Prostate gland (tissue), 2 donors: ENCODE results near the gene KIF2A. TPM values are rescaled to one million over a fixed set of nuclear protein-coding genes. Genes with fewer than 3 reads are reported as not detected.

Experiments used
- DNase-seq: peaks from one replicate; pipeline ENCODE4 v3.0.0-alpha.2; 2019; ENCODE audit warnings: low spot score
- H3K27ac ChIP-seq, 2 donors: fragments of 200-600 bp; sonication (generic); 2 replicates each; pipeline ENCODE4 v1.5.1; 2017 to 2019
- H3K27me3 ChIP-seq: fragments of 200-600 bp; sonication (generic); replicated peaks from 2 replicates; pipeline ENCODE4 v1.5.1; 2019; ENCODE audit not compliant: insufficient read depth
- H3K36me3 ChIP-seq, 2 donors: fragments of 200-600 bp; sonication (generic); 1 replicate in 1 of 2; 2 replicates in 1 of 2; pipeline versions ENCODE4 v1.5.1 to v1.8.1; 2017 to 2019
- H3K4me1 ChIP-seq: fragments of 200-600 bp; sonication (generic); replicated peaks from 2 replicates; pipeline ENCODE4 v1.5.1; 2019
- H3K4me3 ChIP-seq, 2 donors: fragments of 200-600 bp; sonication (generic); 2 replicates each; pipeline ENCODE4 v1.5.1; 2017 to 2019
- H3K9me3 ChIP-seq: fragments of 200-600 bp; sonication (generic); 2 replicates; pipeline ENCODE4 v1.5.1; 2017
- CTCF ChIP-seq, 4 experiments: fragments of 200-600 bp in 2 of 4; fragments of 450-650 bp in 2 of 4; sonication (generic) in 2 of 4; IDR thresholded peaks; 1 replicate in 3 of 4; 2 replicates in 1 of 4; pipeline ENCODE4 v1.5.1; 2016 to 2019; ENCODE audit warnings: antibody characterized with exemption in 4 of 4, mild to moderate bottlenecking in 2 of 4, moderate library complexity in 2 of 4
- POLR2A ChIP-seq: fragments of 450-650 bp; IDR thresholded peaks from one replicate; pipeline ENCODE4 v1.6.1; 2016; ENCODE audit warnings: antibody characterized with exemption, mild to moderate bottlenecking
- POLR2AphosphoS5 ChIP-seq: sonication (generic); formaldehyde crosslinking; IDR thresholded peaks from one replicate; pipeline ENCODE4 v1.6.1; 2017; ENCODE audit warnings: antibody characterized with exemption
- WGBS: methylation state at CpG from one replicate; pipeline ENCODE4 v1.1.5; 2018; 5-methylcytosine and 5-hydroxymethylcytosine counted together
- intact Hi-C: fragments of 100-400 bp; cut with DNase I; formaldehyde crosslinking; loops from one replicate; pipeline ENCODE4 v1.14.2; 2022
- total RNA-seq, 2 donors: library from RNA; depleted of rRNA; stranded (reverse); fragments of >200 nt; gene quantifications; one replicate each; pipeline ENCODE4 v1.1.0, GENCODE V29; 2016

KIF2A gene
- total RNA-seq: 10 to 100 TPM; 20.3 to 43.4 TPM

DNA sequence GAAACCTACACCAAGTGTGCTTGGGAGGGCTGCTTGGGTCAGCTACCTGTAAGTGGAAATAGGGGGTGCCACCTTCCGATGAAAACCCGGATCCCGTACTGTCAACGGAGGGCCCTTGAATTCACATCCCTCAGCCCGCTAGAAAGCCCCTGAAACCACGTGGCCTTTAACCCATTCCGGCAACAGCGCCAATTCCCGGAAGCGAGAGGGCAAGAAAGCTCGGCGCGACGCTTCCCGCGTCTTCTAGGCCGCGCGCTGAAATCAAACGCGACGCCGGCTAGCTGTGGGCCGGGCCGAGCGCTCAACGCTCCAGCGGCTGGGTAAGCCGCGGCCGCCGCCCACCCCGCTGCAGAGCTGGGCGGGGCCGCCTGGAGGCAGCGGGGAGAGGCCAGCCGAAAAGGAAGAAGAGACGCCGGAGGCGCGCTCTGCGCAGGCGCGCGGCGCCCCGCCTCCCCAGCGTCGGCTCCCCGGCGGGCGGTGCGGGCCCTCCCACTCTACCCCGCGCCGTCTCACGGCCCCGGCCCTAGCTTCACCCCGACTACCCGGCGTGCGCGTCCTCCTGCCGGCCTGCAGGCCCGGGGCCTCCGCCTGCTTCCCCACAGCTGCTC, at the start of gene KIF2A:
TSS of gene KIF2A (plus strand) at position 492 of the 608 bp plus-strand sequence. CDS start 267 bp downstream, outside the sequence.
- no peaks in the 10 kb centered on the region for H3K4me1 ChIP-seq
- intact Hi-C loops: loop anchor here (5.0 kb wide), 1 partner anchor 46 kb away; no protein-coding TSS in a partner anchor
- under 1% methylated on average over 57 of the region's 66 CpGs for WGBS
- H3K9me3 ChIP-seq: no peaks in the 10 kb centered on the region
- TF ChIP-seq POLR2AphosphoS5 (peak; percentile 46), CTCF (IDR thresholded peaks at IDR 0.05) (peak in 3 of 4 experiments; percentile 21 to 58 (median 48)), POLR2A (peak; percentile 69)
- DNase-seq: peak; percentile 86
- no peaks in the 10 kb centered on the region for H3K27me3 ChIP-seq
- no peaks in the 10 kb centered on the region for H3K36me3 ChIP-seq
- peak within 1 kb of the TSS; percentile 59 to 76 for H3K4me3 ChIP-seq
- peak within 1 kb of the TSS; percentile 91 for H3K27ac ChIP-seq

GRCh38 chr5:62257020-62257367, 49.0 kb upstream of the KIF2A start:
- DNase-seq: no peak
- Histone ChIP-seq H3K36me3 (no peaks in the 10 kb centered on the region), H3K9me3 (no peaks in the 10 kb centered on the region), H3K4me1 (no peaks in the 10 kb centered on the region), H3K27ac (no peak overlapping the region), H3K27me3 (no peaks in the 10 kb centered on the region), H3K4me3 (no peak overlapping the region)
- no peak for TF ChIP-seq POLR2AphosphoS5
- intact Hi-C loops: no loop called here

- Histone ChIP-seq H3K4me3 (no peak overlapping the region), H3K4me1 (no peaks in the 10 kb centered on the region), H3K36me3 (no peaks in the 10 kb centered on the region), H3K27me3 (no peaks in the 10 kb centered on the region), H3K9me3 (no peaks in the 10 kb centered on the region), H3K27ac (no peak overlapping the region)
- intact Hi-C loops: no loop called here
- no peak for DNase-seq
- TF ChIP-seq CTCF (IDR thresholded peaks at IDR 0.05) (no peak), POLR2AphosphoS5 (no peak), POLR2A (no peak)
These were observed 47.4 kb upstream of the KIF2A start for GRCh38 chr5:62258654-62259053.

GRCh38 chr5:62259699-62260250, 46.2 kb upstream of the KIF2A start:
- H3K36me3 ChIP-seq: no peaks in the 10 kb centered on the region
- TF ChIP-seq POLR2AphosphoS5: no peak
- no peak for TF ChIP-seq POLR2A
- TF ChIP-seq CTCF (IDR thresholded peaks at IDR 0.05): no peak
- H3K4me3 ChIP-seq: no peak overlapping the region
- H3K4me1 ChIP-seq: no peaks in the 10 kb centered on the region
- intact Hi-C loops: no loop called here
- no peak overlapping the region for H3K27ac ChIP-seq
- no peak for DNase-seq
- no peaks in the 10 kb centered on the region for H3K9me3 ChIP-seq
- 91% methylated on average over 2 of the region's 2 CpGs for WGBS
- no peaks in the 10 kb centered on the region for H3K27me3 ChIP-seq

- no peak overlapping the region for H3K27ac ChIP-seq
- TF ChIP-seq POLR2A (no peak), POLR2AphosphoS5 (no peak)
- DNase-seq: no peak
- H3K27me3 ChIP-seq: no peaks in the 10 kb centered on the region
- no peak overlapping the region for H3K4me3 ChIP-seq
- whole genome bisulfite sequencing: 21% methylated on average over 5 of the region's 5 CpGs
- intact Hi-C loops: no loop called here
- H3K36me3 ChIP-seq: no peaks in the 10 kb centered on the region
- no peaks in the 10 kb centered on the region for H3K4me1 ChIP-seq
- H3K9me3 ChIP-seq: no peaks in the 10 kb centered on the region
These were observed 45.5 kb upstream of the KIF2A start for GRCh38 chr5:62260513-62260912.

- no peaks in the 10 kb centered on the region for H3K36me3 ChIP-seq
- H3K4me3 ChIP-seq: no peak overlapping the region
- no peak for DNase-seq
- no peaks in the 10 kb centered on the region for H3K4me1 ChIP-seq
- intact Hi-C loops: no loop called here
- no peaks in the 10 kb centered on the region for H3K9me3 ChIP-seq
- H3K27ac ChIP-seq: no peak overlapping the region
- TF ChIP-seq POLR2AphosphoS5: no peak
- TF ChIP-seq POLR2A: no peak
- no peak for TF ChIP-seq CTCF (IDR thresholded peaks at IDR 0.05)
- H3K27me3 ChIP-seq: no peaks in the 10 kb centered on the region
These were observed 42.6 kb upstream of the KIF2A start for GRCh38 chr5:62263401-62263800.
